Pancreas (tissue), 10 donors: ENCODE results near the gene CCDC182. TPM values are rescaled to one million over a fixed set of nuclear protein-coding genes. Genes with fewer than 3 reads are reported as not detected.

Source experiments
- ATAC-seq, 4 donors: fragments of 200-7000 bp; cut with Tn5 transposase; one replicate each; pipeline versions ENCODE4 v1.8.0 to v1.9.1; 2020; ENCODE audit warnings: mild to moderate bottlenecking in 4 of 4, moderate library complexity in 4 of 4
- DNase-seq, 6 donors: peaks; one replicate each; pipeline ENCODE4 v3.0.0-alpha.2; 2020
- FAIRE-seq: peaks from 2 replicates; lab custom pipeline; 2012; peaks lifted over from hg19 to GRCh38; lab: Jason Lieb, UNC
- H3K27ac ChIP-seq, 4 donors: fragments of 200-600 bp; sonication (generic); 1 replicate in 3 of 4; 2 replicates in 1 of 4; pipeline versions ENCODE4 v1.5.0 to v1.8.0; 2020
- H3K27me3 ChIP-seq, 4 donors: fragments of 200-600 bp; one replicate each; pipeline ENCODE4 v1.8.0; 2021
- H3K36me3 ChIP-seq, 3 donors: fragments of 200-600 bp; sonication (generic) in 1 of 3; one replicate each; pipeline versions ENCODE4 v1.5.0 to v1.8.0; 2020 to 2021
- H3K4me1 ChIP-seq, 3 donors: fragments of 200-600 bp; one replicate each; pipeline ENCODE4 v1.8.0; 2021
- H3K4me3 ChIP-seq, 4 donors: fragments of 200-600 bp; sonication (generic) in 2 of 4; one replicate each; pipeline versions ENCODE4 v1.5.0 to v1.8.0; 2020 to 2021
- H3K9me3 ChIP-seq, 4 donors: fragments of 200-600 bp; one replicate each; pipeline ENCODE4 v1.8.0; 2021
- WGBS, 2 donors: extraction: QIAGEN DNeasy Blood & Tissue Kit; methylation state at CpG; one replicate each; pipeline ENCODE4 v1.1.7; 2013; 5-methylcytosine and 5-hydroxymethylcytosine counted together
- intact Hi-C, 3 donors: fragments of 100-400 bp; cut with DNase I; formaldehyde crosslinking; loops; one replicate each; pipeline versions ENCODE4 v1.11.1 to v1.14.2; 2022
- polyA plus RNA-seq, 2 donors: library from polyadenylated mRNA; stranded (reverse); fragments of 200-250 nt; gene quantifications; one replicate each; pipeline ENCODE4 v1.2.3, GENCODE V29; 2013
- total RNA-seq, 6 donors: library from RNA; stranded (reverse); fragmentation: NEBNext Ultra II Directional in 4 of 6; extraction: Animal tissue kit (Norgen Biotek cat#: 25700) in 4 of 6; gene quantifications; one replicate each; pipeline versions ENCODE4 v1.2.1 to v1.2.4, GENCODE V29; 2021 to 2023
- TF ChIP-seq, protein P1 (sequence below), 4 donors: fragments of 200-600 bp; sonication (generic) in 3 of 4; IDR thresholded peaks; one replicate each; pipeline versions ENCODE4 v1.5.0 to v1.8.0; 2021; ENCODE audit warnings: antibody characterized with exemption in 4 of 4
- donor health status: healthy with polysubstance abuse.
- donor health status: DM: no; HTN: no; CAD: no; lungs with moderate emphysema.
- donor health status: DM: no; HTN: no; CAD: no.
- donor health status: control.
- donor health status: control.
- donor health status: Bipolar disorder and iron deficiency.
- donor health status: DM: yes; HTN: yes; CAD: no.
- donor health status: DM: no; HTN: no; CAD: no.
- donor health status: DM: no; HTN: no; CAD: no.
- donor health status: DM: yes; HTN: yes; CAD: no.

The CCDC182 gene
- total and polyA plus RNA-seq, 8 donors, result not detected

DNA sequence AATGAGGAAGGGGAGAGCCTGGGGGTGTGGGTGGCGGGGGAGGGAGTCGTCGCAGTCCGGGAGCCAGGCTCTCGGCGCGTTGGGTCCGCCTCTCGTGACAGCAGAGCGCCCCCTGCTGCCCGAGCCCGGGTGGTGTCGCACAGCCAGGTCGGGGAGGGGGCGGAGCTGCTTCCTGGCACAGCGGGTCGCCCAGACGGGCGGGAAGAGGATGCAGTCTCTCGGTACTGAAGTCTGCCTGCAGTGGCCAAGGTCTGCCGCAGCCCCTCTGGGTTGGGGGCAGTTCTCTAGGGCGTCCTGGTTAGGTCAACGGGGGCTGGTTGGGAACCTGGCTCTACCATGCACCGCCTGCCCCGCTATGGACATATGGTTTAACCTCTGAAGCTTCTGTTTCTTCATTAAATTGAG, 38.2 kb upstream of the CCDC182 start:
- Histone ChIP-seq H3K4me3 (peak overlapping the region in 1 of 4 donors; percentile 22), H3K27me3 (no peaks in the 10 kb centered on the region), H3K36me3 (no peaks in the 10 kb centered on the region), H3K4me1 (no peaks in the 10 kb centered on the region), H3K27ac (no peak overlapping the region), H3K9me3 (no peaks in the 10 kb centered on the region)
- ATAC-seq (peak; percentile 84 to 94 (median 93)), FAIRE-seq (no peak), DNase-seq (peak; percentile 43 to 90 (median 74))
- intact Hi-C loops, result no loop called here
- TF ChIP-seq, protein P1, sequence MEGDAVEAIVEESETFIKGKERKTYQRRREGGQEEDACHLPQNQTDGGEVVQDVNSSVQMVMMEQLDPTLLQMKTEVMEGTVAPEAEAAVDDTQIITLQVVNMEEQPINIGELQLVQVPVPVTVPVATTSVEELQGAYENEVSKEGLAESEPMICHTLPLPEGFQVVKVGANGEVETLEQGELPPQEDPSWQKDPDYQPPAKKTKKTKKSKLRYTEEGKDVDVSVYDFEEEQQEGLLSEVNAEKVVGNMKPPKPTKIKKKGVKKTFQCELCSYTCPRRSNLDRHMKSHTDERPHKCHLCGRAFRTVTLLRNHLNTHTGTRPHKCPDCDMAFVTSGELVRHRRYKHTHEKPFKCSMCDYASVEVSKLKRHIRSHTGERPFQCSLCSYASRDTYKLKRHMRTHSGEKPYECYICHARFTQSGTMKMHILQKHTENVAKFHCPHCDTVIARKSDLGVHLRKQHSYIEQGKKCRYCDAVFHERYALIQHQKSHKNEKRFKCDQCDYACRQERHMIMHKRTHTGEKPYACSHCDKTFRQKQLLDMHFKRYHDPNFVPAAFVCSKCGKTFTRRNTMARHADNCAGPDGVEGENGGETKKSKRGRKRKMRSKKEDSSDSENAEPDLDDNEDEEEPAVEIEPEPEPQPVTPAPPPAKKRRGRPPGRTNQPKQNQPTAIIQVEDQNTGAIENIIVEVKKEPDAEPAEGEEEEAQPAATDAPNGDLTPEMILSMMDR (IDR thresholded peaks at IDR 0.05), result peak; percentile 65 to 87 (median 72)
- WGBS, 2 donors, result 6 to 9% methylated on average over 25 of the region's 25 CpGs

DNA sequence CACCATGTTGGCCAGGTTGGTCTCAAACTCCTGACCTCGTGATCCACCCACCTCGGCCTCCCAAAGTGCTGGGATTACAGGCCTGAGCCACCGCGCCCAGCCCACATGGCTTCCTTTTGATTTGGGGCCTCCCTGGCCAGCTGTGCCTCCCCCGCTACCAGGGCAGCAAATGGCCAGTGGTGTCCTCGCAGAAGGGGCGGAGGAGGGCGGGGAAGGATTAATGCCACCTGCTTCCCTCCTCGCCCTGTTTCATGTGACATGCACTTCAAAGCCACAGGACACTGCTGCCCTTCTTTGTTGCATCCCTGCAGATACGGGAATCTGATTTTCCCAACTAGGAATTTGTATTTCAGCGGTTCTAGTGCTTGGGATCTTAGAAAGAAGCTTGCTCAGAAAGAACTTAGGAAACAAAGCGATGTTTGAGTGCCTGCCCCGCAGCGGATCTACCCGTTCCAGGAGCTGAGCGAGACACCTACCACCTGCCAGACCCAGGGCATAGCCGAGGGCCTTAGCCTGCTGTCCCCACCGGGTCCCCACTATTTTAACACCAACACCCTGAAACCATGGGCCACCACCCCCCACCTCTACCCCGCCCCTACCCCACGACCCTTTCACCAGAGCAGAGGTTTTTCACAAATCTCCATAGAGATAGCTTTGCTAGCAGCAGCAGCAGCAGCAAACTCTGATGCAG, 37.7 kb upstream of the CCDC182 start:
- ATAC-seq (peak in 1 of 4 donors; percentile 13), FAIRE-seq (no peak), DNase-seq (no peak)
- TF ChIP-seq, protein P1 (IDR thresholded peaks at IDR 0.05), result no peak
- intact Hi-C loops, result no loop called here
- Histone ChIP-seq H3K36me3 (no peaks in the 10 kb centered on the region), H3K27me3 (no peaks in the 10 kb centered on the region), H3K27ac (no peak overlapping the region), H3K9me3 (no peaks in the 10 kb centered on the region), H3K4me1 (no peaks in the 10 kb centered on the region), H3K4me3 (peak overlapping the region in 1 of 4 donors; percentile 22)
- WGBS, 2 donors, result 54 to 55% methylated on average over 20 of the region's 20 CpGs

DNA sequence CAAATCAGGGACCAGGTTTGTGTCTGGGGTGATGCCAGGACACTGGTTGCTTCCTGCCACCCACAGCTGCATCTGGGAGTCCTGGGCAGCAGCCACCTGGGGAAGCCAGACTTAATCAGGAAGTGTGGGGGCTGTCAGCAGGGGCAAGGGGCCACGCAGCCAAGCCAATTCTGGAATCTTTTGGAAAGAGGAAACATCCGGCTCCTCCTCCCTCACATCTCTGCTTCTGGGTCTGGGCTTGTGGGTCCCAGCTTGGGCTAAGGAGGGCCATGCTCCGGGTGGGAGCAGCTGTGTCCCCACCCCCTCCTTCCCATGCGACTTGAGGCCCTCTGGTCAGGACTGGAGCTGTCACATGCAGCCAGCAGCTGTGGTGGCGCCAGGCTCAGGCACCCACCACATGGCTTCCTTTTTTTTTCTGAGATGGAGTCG, 37.0 kb upstream of the CCDC182 start:
- TF ChIP-seq, protein P1 (IDR thresholded peaks at IDR 0.05), result no peak
- DNase-seq, result no peak
- Histone ChIP-seq H3K4me3 (no peak overlapping the region), H3K9me3 (no peaks in the 10 kb centered on the region), H3K27me3 (no peaks in the 10 kb centered on the region), H3K4me1 (no peaks in the 10 kb centered on the region), H3K36me3 (no peaks in the 10 kb centered on the region), H3K27ac (no peak overlapping the region)
- 47 to 56% methylated on average over 5 to 6 of the region's 6 CpGs for WGBS, 2 donors
- FAIRE-seq, result no peak
- intact Hi-C loops, result no loop called here
- ATAC-seq, result peak in 2 of 4 donors; percentile 32 to 63

DNA sequence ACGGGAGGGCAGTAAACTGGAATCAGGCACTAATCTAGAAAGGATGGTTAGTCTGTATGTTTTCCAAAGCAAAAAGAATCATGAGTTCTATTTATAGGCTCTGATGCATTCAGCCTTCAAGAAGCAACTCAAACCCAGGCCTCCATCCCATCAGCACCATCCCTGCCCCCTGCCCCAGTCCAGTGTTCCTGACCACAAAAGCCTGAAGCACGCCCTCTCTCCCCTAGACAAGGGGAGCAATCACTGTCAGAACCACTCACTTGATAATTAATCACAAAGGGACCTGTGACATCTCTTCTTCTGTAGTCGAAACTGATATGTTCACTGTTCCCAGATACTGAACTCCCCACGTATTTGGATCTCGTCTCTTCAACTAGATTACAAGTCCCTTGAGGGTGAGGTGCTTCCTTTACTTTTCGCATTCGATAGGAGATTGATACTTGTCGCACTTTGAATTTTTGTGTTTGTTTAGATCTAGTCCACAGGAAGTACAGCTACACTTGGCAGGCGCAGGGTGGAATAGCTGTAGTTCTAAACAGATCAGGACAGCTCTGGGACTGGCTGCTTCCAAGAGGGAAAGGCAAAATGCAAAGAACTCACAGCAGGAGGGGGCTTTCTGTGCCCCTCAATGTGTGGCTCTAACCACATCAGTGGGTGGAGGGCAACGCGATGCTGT, 36.4 kb upstream of the CCDC182 start:
- ATAC-seq (no peak), FAIRE-seq (no peak), DNase-seq (no peak)
- no peak overlapping the region for H3K4me3 ChIP-seq
- no peaks in the 10 kb centered on the region for H3K9me3 ChIP-seq
- no peaks in the 10 kb centered on the region for H3K4me1 ChIP-seq
- H3K36me3 ChIP-seq, result no peaks in the 10 kb centered on the region
- intact Hi-C loops, result no loop called here
- no peak overlapping the region for H3K27ac ChIP-seq
- no peaks in the 10 kb centered on the region for H3K27me3 ChIP-seq
- TF ChIP-seq, protein P1 (IDR thresholded peaks at IDR 0.05), result no peak
- WGBS, 2 donors, result 75 to 80% methylated on average over 11 of the region's 11 CpGs

DNA sequence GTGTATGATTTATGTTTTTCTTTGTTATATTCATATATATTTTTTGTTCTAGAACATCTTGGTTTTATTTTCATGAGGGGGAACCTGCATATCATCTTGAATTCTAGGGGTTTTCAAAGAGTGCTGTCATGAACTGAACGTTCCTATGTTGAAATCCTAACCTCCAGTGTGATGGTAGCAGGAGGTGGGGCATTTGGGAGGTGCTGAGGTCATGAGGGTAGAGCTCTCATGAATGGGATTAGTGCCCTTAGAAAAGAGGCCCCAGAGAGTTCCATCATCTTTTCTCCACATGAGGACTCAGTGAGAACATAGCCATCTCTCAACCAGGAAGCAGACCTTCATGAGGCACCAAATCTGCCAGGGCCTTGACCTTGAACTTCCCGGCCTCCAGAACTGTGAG, 34.6 kb upstream of the CCDC182 start:
- no peaks in the 10 kb centered on the region for H3K27me3 ChIP-seq
- no peaks in the 10 kb centered on the region for H3K9me3 ChIP-seq
- WGBS, 2 donors, result 36 to 47% methylated on average over 2 of the region's 2 CpGs
- TF ChIP-seq, protein P1 (IDR thresholded peaks at IDR 0.05), result no peak
- no peak overlapping the region for H3K27ac ChIP-seq
- ATAC-seq, result no peak
- intact Hi-C loops, result no loop called here
- no peaks in the 10 kb centered on the region for H3K4me1 ChIP-seq
- no peaks in the 10 kb centered on the region for H3K36me3 ChIP-seq
- DNase-seq, result no peak
- no peak overlapping the region for H3K4me3 ChIP-seq
- no peak for FAIRE-seq
